GM12891 (cell line): ENCODE measurements around the gene EIF4B.

Source experiments
- POLR2A ChIP-seq: IDR thresholded peaks from 2 replicates; pipeline ENCODE4 v1.6.1; 2011; ENCODE audit warnings: low read depth, low read length, control low read depth
- POLR2AphosphoS5 ChIP-seq: IDR thresholded peaks from 2 replicates; pipeline ENCODE4 v1.6.1; 2011; ENCODE audit warnings: low read depth, low read length, control low read depth
- SPI1 ChIP-seq: IDR thresholded peaks from 2 replicates; pipeline ENCODE4 v1.6.1; 2011; ENCODE audit warnings: low read depth, low read length, control low read depth

DNA sequence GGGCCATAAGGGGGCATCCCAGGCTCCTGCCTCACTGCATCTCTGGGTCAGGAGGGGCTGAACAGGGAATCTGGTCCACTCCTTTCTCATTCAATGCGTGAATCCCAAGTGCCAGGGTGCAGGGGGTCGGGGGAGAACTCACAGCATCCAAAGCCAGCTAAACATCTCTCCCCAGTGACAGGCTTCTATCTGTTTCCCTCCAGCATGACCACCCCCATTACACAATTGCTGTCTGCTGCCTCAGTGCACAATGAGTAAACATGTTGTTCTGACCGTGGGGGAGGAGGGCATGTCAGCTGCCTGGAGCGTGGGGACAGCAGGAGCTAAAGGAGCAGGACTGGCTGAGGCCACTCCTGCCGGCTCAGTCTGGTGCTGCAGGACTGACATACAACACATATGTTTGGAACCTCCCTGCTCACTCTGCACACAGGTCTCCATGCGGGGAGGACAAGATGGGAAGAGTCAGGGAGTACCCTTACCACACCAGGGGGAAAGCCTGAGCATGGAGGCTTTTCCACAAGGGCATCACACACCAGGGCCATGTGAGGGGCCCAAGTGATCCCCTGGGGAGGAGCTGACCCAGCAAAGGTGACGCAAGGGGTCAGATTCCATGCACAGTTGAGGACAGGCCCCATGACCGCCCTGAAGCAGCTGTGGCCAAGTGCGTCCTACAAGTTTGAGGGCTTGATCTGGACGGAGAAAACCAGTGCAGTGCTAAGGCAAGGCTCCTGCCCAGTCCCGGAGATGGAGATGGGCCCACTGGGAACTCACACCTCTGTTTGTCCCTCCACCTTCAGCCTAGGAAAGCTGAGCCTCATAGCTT, 45.0 kb downstream of the EIF4B start:
- TF ChIP-seq SPI1 (no peak), POLR2A (no peak), POLR2AphosphoS5 (no peak)
